PC-3 (cell line): ENCODE results near the gene CD44.
"Not testable (repeated sequence)": the region's sequence is repeated elsewhere in the genome, so short reads cannot be mapped to it uniquely, and the experiment has no call there.

Experiments used
- EZH2phosphoT487 ChIP-seq: fragments of 300-600 bp; sonication (generic); IDR thresholded peaks from 2 replicates; pipeline ENCODE4 v1.6.1; 2018; ENCODE audit warnings: mild to moderate bottlenecking, antibody characterized with exemption, low read length, borderline replicate concordance
- TF ChIP-seq, protein P1 (sequence below): fragments of 300-600 bp; sonication (generic); conservative IDR thresholded peaks from 2 replicates; pipeline ENCODE4 v1.5.1; 2017; ENCODE audit warnings: antibody characterized with exemption, low read depth, mild to moderate bottlenecking, low read length

DNA sequence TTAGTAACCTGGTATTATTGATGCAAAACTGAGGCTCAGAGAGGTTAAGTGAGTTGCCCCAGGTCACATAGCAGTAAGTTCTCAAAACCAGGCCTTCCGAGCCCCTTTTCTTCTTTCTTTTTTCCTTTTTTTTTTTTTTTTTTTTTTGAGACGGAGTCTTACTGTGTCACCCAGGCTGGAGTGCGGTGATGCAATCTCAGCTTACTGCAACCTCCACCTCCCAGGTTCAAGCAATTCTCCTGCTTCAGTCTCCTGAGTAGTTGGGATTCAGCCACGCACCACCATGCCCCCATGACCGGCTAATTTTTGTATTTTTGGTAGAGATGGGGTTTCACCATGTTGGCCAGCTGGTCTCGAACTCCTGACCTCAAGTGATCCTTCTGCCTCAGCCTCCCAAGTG lies 87.8 kb downstream of the CD44 start:
- TF ChIP-seq, protein P1, sequence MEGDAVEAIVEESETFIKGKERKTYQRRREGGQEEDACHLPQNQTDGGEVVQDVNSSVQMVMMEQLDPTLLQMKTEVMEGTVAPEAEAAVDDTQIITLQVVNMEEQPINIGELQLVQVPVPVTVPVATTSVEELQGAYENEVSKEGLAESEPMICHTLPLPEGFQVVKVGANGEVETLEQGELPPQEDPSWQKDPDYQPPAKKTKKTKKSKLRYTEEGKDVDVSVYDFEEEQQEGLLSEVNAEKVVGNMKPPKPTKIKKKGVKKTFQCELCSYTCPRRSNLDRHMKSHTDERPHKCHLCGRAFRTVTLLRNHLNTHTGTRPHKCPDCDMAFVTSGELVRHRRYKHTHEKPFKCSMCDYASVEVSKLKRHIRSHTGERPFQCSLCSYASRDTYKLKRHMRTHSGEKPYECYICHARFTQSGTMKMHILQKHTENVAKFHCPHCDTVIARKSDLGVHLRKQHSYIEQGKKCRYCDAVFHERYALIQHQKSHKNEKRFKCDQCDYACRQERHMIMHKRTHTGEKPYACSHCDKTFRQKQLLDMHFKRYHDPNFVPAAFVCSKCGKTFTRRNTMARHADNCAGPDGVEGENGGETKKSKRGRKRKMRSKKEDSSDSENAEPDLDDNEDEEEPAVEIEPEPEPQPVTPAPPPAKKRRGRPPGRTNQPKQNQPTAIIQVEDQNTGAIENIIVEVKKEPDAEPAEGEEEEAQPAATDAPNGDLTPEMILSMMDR = not testable (repeated sequence)
- not testable (repeated sequence) for TF ChIP-seq EZH2phosphoT487
